HepG2 (cell line): ENCODE measurements around the gene BCL11B. TPM values are rescaled to one million over a fixed set of nuclear protein-coding genes. Genes with fewer than 3 reads are reported as not detected.

Source experiments
- CHD2 ChIP-seq: IDR thresholded peaks from 2 replicates; pipeline ENCODE4 v1.6.1; 2011; ENCODE audit warnings: low read depth, low read length, improper control_type of control experiment
- E2F1 ChIP-seq: sonication (generic); formaldehyde crosslinking; IDR thresholded peaks from 2 replicates; pipeline ENCODE4 v1.5.0; 2020; ENCODE audit warnings: missing genetic modification reagents
- KDM2A ChIP-seq: sonication (generic); formaldehyde crosslinking; IDR thresholded peaks from 2 replicates; pipeline ENCODE4 v1.4.0; 2020; ENCODE audit warnings: low read depth, missing genetic modification reagents, borderline replicate concordance
- MYPOP ChIP-seq: sonication (generic); formaldehyde crosslinking; IDR thresholded peaks from 2 replicates; pipeline ENCODE4 v1.8.1; 2023; ENCODE audit warnings: mild to moderate bottlenecking, moderate library complexity, missing genetic modification reagents
- NCOA2 ChIP-seq: sonication (generic); formaldehyde crosslinking; IDR thresholded peaks from 2 replicates; pipeline ENCODE4 v1.8.0; 2022; ENCODE audit warnings: inconsistent platforms
- REPIN1 ChIP-seq: sonication (generic); formaldehyde crosslinking; IDR thresholded peaks from 2 replicates; pipeline ENCODE4 v1.8.0; 2022; ENCODE audit warnings: missing genetic modification reagents, low read depth, mild to moderate bottlenecking, borderline replicate concordance
- SALL1 ChIP-seq: sonication (generic); formaldehyde crosslinking; IDR thresholded peaks from 2 replicates; pipeline ENCODE4 v1.8.0; 2022; ENCODE audit warnings: mild to moderate bottlenecking, missing genetic modification reagents
- TEF ChIP-seq: sonication (generic); formaldehyde crosslinking; IDR thresholded peaks from 2 replicates; pipeline ENCODE4 v1.5.0; 2020; ENCODE audit warnings: missing genetic modification reagents
- THAP11 ChIP-seq: IDR thresholded peaks from 2 replicates; pipeline ENCODE4 v1.6.1; 2016; ENCODE audit warnings: missing biosample characterization, missing genetic modification reagents
- ZFP90 ChIP-seq: sonication (generic); formaldehyde crosslinking; IDR thresholded peaks from 2 replicates; pipeline ENCODE4 v1.8.0; 2022; ENCODE audit warnings: missing genetic modification reagents, mild to moderate bottlenecking, inconsistent platforms, borderline replicate concordance
- ZNF547 ChIP-seq: sonication (generic); formaldehyde crosslinking; IDR thresholded peaks from 2 replicates; pipeline ENCODE4 v1.5.1; 2020; ENCODE audit warnings: mild to moderate bottlenecking, missing genetic modification reagents
- ZNF577 ChIP-seq: sonication (generic); formaldehyde crosslinking; IDR thresholded peaks from 2 replicates; pipeline ENCODE4 v1.4.0; 2020; ENCODE audit warnings: mild to moderate bottlenecking, low read depth, missing genetic modification reagents, borderline replicate concordance
- ZNF589 ChIP-seq: sonication (generic); formaldehyde crosslinking; conservative IDR thresholded peaks from 2 replicates; pipeline ENCODE4 v1.8.0; 2022; ENCODE audit warnings: mild to moderate bottlenecking, moderate library complexity, missing genetic modification reagents
- ZNF780A ChIP-seq: sonication (generic); formaldehyde crosslinking; IDR thresholded peaks from 2 replicates; pipeline ENCODE4 v1.8.0; 2022; ENCODE audit warnings: mild to moderate bottlenecking, missing genetic modification reagents, moderate library complexity
- ZNF883 ChIP-seq: sonication (generic); formaldehyde crosslinking; IDR thresholded peaks from 2 replicates; pipeline ENCODE4 v1.5.1; 2020; ENCODE audit warnings: mild to moderate bottlenecking, missing genetic modification reagents; ENCODE audit errors: not compliant biosample characterization
- polyA plus RNA-seq, 8 experiments: library from polyadenylated mRNA; depleted of rRNA in 3 of 8; stranded (reverse) in 7 of 8; unstranded in 1 of 8; fragments of >200 nt; fragmentation: Illumina TruSeq in 4 of 8; extraction: Trizol in 4 of 8; gene quantifications; 2 replicates each; pipeline versions ENCODE4 v1.2.1 to v1.2.3, GENCODE V29; 2011 to 2016; ENCODE audit warnings: low read depth in 4 of 8, missing spikeins in 1 of 8, mixed read lengths in 1 of 8; ENCODE audit not compliant: insufficient read depth in 1 of 8
- total RNA-seq, 5 experiments: library from RNA; depleted of rRNA; stranded (reverse); fragments of >200 nt; fragmentation: Illumina TruSeq; extraction: Trizol; gene quantifications; 2 replicates each; pipeline ENCODE4 v1.2.3, GENCODE V29; 2016; ENCODE audit warnings: low read depth in 1 of 5
- TF ChIP-seq, protein P1 (sequence below), 2 experiments: fragments of 450-650 bp in 1 of 2; sonication (generic) in 1 of 2; formaldehyde crosslinking in 1 of 2; IDR thresholded peaks; 2 replicates each; pipeline versions ENCODE4 v1.6.1 to v1.8.0; 2016 to 2022; ENCODE audit warnings: antibody characterized with exemption in 1 of 2, mild to moderate bottlenecking in 1 of 2, missing genetic modification reagents in 1 of 2

BCL11B gene
- total and polyA plus RNA-seq, 2 of the 13 experiments (the other 11 are each of a cell fraction or from before 2014, with no cell fraction given), result not detected

DNA sequence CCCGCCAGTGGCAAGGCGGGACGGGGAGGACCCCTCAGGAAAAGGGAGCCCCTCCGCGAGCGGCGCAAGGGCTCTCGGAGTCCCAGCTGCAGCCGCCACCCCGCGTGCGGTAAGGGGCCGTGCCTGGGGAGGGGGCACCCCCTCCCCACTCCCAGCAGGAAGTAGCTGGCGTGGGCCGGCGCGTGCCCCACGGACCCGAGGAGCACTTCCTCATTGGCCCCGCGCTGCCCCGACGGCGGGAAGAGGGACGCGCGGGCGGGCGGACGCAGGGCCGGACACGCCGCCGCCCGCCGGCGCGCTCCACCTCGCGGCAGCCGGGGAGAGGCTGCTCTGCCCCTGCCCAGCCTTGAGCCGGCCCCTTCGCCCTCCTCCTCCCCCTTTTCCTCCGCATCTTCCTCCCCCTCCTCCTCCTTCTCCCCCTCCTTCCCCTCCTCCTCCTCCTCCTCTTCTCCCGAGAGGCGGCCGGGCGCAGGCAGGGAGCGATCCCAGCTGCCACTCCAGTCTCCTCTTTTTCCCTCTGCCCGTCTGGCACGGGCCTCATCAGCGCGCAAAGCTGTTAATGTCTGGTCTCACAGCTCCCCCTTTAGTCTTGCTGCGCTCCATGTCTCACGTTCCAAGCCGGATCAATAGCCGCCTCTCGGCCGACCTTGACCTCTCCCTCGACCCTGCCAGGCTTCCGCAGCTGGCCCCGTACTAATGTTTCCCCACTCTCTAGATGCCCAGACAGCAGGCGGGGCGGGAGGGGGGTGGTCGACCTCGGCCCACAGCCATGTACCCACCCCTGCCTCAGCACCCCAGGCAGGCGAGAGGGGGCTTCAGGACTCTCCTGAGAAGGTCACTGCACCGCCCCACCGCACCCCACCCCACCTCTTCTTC lies 2.6 kb upstream of the BCL11B start (continued):
- TF ChIP-seq, protein P1, sequence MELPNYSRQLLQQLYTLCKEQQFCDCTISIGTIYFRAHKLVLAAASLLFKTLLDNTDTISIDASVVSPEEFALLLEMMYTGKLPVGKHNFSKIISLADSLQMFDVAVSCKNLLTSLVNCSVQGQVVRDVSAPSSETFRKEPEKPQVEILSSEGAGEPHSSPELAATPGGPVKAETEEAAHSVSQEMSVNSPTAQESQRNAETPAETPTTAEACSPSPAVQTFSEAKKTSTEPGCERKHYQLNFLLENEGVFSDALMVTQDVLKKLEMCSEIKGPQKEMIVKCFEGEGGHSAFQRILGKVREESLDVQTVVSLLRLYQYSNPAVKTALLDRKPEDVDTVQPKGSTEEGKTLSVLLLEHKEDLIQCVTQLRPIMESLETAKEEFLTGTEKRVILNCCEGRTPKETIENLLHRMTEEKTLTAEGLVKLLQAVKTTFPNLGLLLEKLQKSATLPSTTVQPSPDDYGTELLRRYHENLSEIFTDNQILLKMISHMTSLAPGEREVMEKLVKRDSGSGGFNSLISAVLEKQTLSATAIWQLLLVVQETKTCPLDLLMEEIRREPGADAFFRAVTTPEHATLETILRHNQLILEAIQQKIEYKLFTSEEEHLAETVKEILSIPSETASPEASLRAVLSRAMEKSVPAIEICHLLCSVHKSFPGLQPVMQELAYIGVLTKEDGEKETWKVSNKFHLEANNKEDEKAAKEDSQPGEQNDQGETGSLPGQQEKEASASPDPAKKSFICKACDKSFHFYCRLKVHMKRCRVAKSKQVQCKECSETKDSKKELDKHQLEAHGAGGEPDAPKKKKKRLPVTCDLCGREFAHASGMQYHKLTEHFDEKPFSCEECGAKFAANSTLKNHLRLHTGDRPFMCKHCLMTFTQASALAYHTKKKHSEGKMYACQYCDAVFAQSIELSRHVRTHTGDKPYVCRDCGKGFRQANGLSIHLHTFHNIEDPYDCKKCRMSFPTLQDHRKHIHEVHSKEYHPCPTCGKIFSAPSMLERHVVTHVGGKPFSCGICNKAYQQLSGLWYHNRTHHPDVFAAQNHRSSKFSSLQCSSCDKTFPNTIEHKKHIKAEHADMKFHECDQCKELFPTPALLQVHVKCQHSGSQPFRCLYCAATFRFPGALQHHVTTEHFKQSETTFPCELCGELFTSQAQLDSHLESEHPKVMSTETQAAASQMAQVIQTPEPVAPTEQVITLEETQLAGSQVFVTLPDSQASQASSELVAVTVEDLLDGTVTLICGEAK (IDR thresholded peaks at IDR 0.05), result no peak
- TF ChIP-seq, protein P1 (CRISPR knock-in tag; IDR thresholded peaks at IDR 0.05), result no peak
- no peak for TF ChIP-seq KDM2A (CRISPR knock-in tag)
- TF ChIP-seq ZNF547 (CRISPR knock-in tag), result no peak
- no peak for TF ChIP-seq ZNF780A (CRISPR knock-in tag)
- TF ChIP-seq TEF, result no peak
- TF ChIP-seq ZNF883 (CRISPR knock-in tag), result no peak
- peak; percentile 49; the same call in 1 of the 2 replicates for TF ChIP-seq NCOA2
- TF ChIP-seq THAP11 (CRISPR knock-in tag), result 0 out of 2 replicates have a peak, but pooled peaks have one; percentile 12
- TF ChIP-seq E2F1 (CRISPR knock-in tag), result no peak
- TF ChIP-seq CHD2, result no peak
- TF ChIP-seq REPIN1, result no peak
- TF ChIP-seq ZNF577 (CRISPR knock-in tag), result no peak
- no peak for TF ChIP-seq ZFP90 (CRISPR knock-in tag)
- no peak for TF ChIP-seq MYPOP (CRISPR knock-in tag)
- TF ChIP-seq SALL1 (CRISPR knock-in tag), result peak; percentile 64
- 0 out of 2 replicates have a peak, but pooled peaks have one; percentile 26 for TF ChIP-seq ZNF589 (CRISPR knock-in tag)
